Omental fat pad (tissue), 4 donors: ENCODE results near the gene MTARC1. TPM values are rescaled to one million over a fixed set of nuclear protein-coding genes. Genes with fewer than 3 reads are reported as not detected.

Experiments used
- ATAC-seq: fragments of 150-250 bp; one replicate; pipeline ENCODE4 v1.9.1; 2016; ENCODE audit warnings: mild to moderate bottlenecking, moderate library complexity; ENCODE audit not compliant: low FRiP score
- DNase-seq: peaks from one replicate; pipeline ENCODE4 v3.0.0-alpha.2; 2019; ENCODE audit warnings: low spot score
- total RNA-seq, 4 donors: library from RNA; depleted of rRNA; stranded (reverse); fragments of >200 nt; gene quantifications; one replicate each; pipeline ENCODE4 v1.1.0, GENCODE V29; 2016
- TF ChIP-seq, protein P1 (sequence below), 3 donors: fragments of 450-650 bp; IDR thresholded peaks; one replicate each; pipeline ENCODE4 v1.5.1; 2016 to 2017; ENCODE audit warnings: antibody characterized with exemption in 3 of 3, mild to moderate bottlenecking in 3 of 3, moderate library complexity in 2 of 3

The MTARC1 gene
- total RNA-seq, 4 donors from 2014 or later: 87.2 to 394 (median 192) TPM

DNA sequence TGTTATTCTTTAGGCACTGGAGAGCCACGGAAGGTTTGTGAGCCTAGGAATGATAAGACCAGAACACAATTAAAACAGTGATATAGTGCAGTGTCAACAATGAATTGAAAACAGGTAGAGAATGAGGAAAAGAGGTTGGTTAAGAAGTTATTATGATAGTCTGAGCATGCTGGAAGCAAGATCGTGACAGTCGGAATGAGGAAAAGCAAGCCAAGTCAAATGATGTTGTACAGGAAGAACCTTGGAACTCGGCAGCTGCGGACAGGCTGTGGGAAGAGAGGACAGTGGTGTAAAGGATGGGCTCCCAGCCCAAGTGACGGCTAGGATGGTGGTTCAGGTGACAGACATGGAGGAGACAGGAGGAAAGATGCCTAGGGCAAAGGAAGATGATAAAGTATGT, 25.6 kb downstream of the MTARC1 start:
- ATAC-seq (no peak), DNase-seq (no peak)
- TF ChIP-seq, protein P1, sequence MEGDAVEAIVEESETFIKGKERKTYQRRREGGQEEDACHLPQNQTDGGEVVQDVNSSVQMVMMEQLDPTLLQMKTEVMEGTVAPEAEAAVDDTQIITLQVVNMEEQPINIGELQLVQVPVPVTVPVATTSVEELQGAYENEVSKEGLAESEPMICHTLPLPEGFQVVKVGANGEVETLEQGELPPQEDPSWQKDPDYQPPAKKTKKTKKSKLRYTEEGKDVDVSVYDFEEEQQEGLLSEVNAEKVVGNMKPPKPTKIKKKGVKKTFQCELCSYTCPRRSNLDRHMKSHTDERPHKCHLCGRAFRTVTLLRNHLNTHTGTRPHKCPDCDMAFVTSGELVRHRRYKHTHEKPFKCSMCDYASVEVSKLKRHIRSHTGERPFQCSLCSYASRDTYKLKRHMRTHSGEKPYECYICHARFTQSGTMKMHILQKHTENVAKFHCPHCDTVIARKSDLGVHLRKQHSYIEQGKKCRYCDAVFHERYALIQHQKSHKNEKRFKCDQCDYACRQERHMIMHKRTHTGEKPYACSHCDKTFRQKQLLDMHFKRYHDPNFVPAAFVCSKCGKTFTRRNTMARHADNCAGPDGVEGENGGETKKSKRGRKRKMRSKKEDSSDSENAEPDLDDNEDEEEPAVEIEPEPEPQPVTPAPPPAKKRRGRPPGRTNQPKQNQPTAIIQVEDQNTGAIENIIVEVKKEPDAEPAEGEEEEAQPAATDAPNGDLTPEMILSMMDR (IDR thresholded peaks at IDR 0.05): no peak

DNA sequence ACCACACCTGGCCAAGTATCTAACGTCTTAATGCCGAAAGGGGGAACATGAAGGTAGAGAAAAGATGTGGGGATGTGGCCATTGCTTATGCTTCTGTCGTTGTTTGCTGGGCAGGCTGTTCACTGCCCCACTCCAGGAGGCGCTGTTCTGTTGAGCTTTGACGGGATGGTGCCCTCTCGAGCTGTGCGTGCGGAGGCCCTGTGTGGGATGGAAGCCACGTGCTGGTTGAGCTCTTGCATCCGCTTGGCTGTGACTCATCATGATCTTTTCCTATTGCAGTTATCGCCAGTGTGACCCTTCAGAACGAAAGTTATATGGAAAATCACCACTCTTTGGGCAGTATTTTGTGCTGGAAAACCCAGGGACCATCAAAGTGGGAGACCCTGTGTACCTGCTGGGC, 26.3 kb downstream of the MTARC1 start:
- ATAC-seq (no peak), DNase-seq (no peak)
- TF ChIP-seq, protein P1 (IDR thresholded peaks at IDR 0.05): no peak

DNA sequence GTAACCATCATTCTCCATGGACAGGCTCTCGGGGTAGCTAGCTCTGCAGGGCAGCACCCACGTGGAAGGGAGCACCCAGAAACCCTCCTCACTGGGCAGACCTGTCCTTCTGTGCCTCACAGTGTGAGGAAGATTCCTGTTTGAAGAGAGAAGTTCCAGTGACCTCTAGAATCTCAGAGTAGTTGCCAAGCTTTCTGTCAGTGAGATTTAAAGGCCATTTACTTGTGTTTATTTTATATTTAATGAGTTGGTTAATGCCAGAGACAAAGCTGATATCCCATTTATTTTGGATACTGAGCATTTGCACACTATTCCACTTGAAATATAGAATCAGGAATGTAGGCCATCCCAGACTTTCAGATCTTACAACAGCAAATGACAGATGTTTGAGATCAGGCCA, 28.7 kb downstream of the MTARC1 start:
- TF ChIP-seq, protein P1 (IDR thresholded peaks at IDR 0.05): no peak
- no peak for ATAC-seq
- DNase-seq: no peak

DNA sequence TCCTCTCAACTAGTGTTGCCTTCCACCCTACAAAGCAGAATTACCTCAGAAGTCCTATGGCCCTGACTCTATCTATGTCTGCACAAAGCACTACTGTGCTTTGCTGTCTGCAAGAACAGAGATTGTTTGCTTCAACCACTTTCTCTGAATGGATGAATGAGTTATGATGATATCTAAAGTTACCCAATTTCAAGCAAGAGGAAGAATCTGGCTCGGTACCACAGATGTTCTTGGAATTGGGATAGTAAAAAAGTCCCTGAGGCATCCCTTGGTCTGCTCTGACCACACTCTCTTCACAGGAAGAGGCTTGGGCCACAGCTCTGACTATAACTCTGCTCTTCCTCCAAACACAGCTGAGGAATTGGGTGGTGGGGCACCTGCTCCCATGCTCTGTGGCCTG, 31.2 kb downstream of the MTARC1 start:
- DNase-seq: no peak
- TF ChIP-seq, protein P1 (IDR thresholded peaks at IDR 0.05): no peak
- peak; percentile 63 for ATAC-seq

DNA sequence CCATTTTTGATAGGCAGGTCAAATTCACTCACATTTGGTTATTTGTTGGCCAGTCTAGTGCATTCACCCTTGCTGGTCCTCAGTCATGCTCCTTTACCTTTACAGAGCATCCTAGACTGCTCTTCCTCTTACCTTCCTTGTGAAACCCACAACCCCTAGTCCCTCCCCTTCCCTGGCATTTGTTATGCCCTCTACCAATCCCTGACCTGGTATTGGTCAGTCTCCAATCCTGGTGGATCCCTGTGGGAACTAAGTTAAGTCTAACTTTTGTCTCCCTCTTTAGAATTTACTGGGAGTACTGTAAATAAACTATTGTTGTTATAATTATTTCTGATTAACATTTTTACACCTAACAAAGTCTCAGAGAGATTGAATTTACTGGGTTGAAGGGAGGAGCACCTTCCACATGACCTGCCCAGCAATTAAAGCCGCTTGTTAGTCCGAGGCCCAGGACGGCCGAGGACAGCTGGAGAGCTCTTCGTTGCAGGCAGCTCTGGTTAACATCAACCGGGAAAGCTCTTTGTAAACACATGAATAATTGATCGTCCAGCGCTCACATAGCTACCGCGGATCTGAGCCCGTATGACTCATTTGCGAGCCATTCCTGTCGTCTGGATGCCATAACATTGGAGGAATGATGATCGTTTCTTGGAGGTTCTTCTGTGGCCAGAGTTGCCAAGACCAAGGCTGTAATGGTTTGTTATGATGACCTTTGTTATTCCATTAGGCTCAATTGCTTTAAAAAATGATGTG, 31.9 kb downstream of the MTARC1 start:
- no peak for DNase-seq
- peak; percentile 77 for ATAC-seq
- TF ChIP-seq, protein P1 (IDR thresholded peaks at IDR 0.05): no peak

DNA sequence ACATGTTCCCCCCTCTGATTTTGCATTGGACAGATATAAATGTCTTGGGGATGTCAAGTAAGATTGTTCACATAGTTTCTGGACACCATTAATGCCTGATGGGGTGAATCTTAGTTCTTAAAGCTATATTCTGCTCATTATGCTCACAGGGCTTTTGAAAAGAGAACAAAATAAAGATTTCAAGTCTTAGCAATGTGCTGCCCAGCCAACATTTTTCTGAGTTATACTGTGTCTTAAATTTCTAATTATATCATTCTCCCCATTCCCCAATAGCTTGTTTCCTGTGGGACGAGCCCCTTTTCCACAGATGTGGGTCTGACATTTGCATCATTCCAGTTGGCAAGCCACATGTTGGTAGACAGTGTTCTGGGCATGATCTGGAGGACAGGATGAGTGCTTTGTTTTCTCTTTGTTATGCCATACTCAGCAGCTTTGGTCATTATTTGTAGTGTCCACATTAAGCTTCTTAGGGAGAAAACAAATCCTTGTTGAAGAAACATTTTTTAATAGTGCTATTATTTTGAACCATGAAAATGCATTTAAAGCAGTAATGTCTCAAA, 32.8 kb downstream of the MTARC1 start:
- DNase-seq (no peak), ATAC-seq (no peak)
- TF ChIP-seq, protein P1 (IDR thresholded peaks at IDR 0.05): no peak
